ENCODE results near the gene IER3IP1.

GRCh38 chr18:47118981-47119380 is 57.2 kb downstream of the IER3IP1 start:
- TF ChIP-seq, protein P1, sequence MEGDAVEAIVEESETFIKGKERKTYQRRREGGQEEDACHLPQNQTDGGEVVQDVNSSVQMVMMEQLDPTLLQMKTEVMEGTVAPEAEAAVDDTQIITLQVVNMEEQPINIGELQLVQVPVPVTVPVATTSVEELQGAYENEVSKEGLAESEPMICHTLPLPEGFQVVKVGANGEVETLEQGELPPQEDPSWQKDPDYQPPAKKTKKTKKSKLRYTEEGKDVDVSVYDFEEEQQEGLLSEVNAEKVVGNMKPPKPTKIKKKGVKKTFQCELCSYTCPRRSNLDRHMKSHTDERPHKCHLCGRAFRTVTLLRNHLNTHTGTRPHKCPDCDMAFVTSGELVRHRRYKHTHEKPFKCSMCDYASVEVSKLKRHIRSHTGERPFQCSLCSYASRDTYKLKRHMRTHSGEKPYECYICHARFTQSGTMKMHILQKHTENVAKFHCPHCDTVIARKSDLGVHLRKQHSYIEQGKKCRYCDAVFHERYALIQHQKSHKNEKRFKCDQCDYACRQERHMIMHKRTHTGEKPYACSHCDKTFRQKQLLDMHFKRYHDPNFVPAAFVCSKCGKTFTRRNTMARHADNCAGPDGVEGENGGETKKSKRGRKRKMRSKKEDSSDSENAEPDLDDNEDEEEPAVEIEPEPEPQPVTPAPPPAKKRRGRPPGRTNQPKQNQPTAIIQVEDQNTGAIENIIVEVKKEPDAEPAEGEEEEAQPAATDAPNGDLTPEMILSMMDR (conservative IDR thresholded peaks at IDR 0.05) = no peak
- no peak for TF ChIP-seq EZH2 (IDR thresholded peaks at IDR 0.05; ENCODE audit: low read depth)
